IMR-90 (cell line): ENCODE measurements around the gene OR4F16. TPM values are rescaled to one million over a fixed set of nuclear protein-coding genes. Genes with fewer than 3 reads are reported as not detected.
"Not testable (repeated sequence)": the region's sequence is repeated elsewhere in the genome, so short reads cannot be mapped to it uniquely, and the experiment has no call there.

ENCODE experiments used
- ATAC-seq: fragments of 200-7000 bp; cut with Tn5 transposase; 2 replicates; pipeline ENCODE4 v1.9.1; 2020; ENCODE audit warnings: low read depth, mild to moderate bottlenecking, moderate library complexity
- BruUV-seq: library from RNA; stranded (reverse); fragments of 400-500 nt; replicated peaks from 2 replicates; lab custom pipeline; 2021; lab: Mats Ljungman, UMichigan
- CTCF ChIA-PET: fragments of 300-600 bp; formaldehyde crosslinking; extraction: SDS; loops from one replicate; lab custom pipeline; 2021; ENCODE audit warnings: antibody characterized with exemption; lab: Yijun Ruan, JAX
- POLR2A ChIA-PET: fragments of 300-600 bp; sonication (Branson Sonifier 250); formaldehyde crosslinking; loops from one replicate; lab custom pipeline; 2022; ENCODE audit warnings: antibody characterized with exemption; ENCODE audit not compliant: unreplicated experiment; lab: Charles Lee
- DNase-seq: peaks from one replicate; pipeline ENCODE4 v3.0.0; 2013
- H2AFZ ChIP-seq: replicated peaks from 2 replicates; pipeline ENCODE3; 2013; ENCODE audit warnings: low read length, mild to moderate bottlenecking; ENCODE audit not compliant: poor library complexity
- H2AK5ac ChIP-seq: 2 replicates; pipeline ENCODE4 v1.6.1; 2013; ENCODE audit warnings: low read depth, low read length, inconsistent platforms
- H2AK9ac ChIP-seq: replicated peaks from 2 replicates; pipeline ENCODE3; 2013; ENCODE audit warnings: mild to moderate bottlenecking, low read depth, low read length, moderate library complexity; ENCODE audit not compliant: poor library complexity
- H2BK120ac ChIP-seq: 2 replicates; pipeline ENCODE4 v1.6.1; 2013; ENCODE audit warnings: low read depth, low read length, inconsistent platforms
- H2BK15ac ChIP-seq: 3 replicates; pipeline ENCODE4 v1.6.1; 2013; ENCODE audit warnings: low read depth, low read length, inconsistent platforms
- H2BK20ac ChIP-seq: 2 replicates; pipeline ENCODE4 v1.6.1; 2013; ENCODE audit warnings: low read depth, mild to moderate bottlenecking, inconsistent platforms, low read length, moderate library complexity
- H2BK5ac ChIP-seq: 2 replicates; pipeline ENCODE4 v1.6.1; 2013; ENCODE audit warnings: mild to moderate bottlenecking, low read depth, low read length, inconsistent platforms; ENCODE audit not compliant: poor library complexity, severe bottlenecking
- H3K14ac ChIP-seq: replicated peaks from 2 replicates; pipeline ENCODE4 v1.6.1; 2013; ENCODE audit warnings: low read depth, low read length, inconsistent platforms
- H3K18ac ChIP-seq: 2 replicates; pipeline ENCODE4 v1.6.1; 2013; ENCODE audit warnings: low read depth, low read length, control low read depth
- H3K23ac ChIP-seq: 2 replicates; pipeline ENCODE4 v1.6.1; 2013; ENCODE audit warnings: low read depth, low read length, inconsistent platforms
- H3K27ac ChIP-seq: 2 replicates; pipeline ENCODE4 v1.5.1; 2013; ENCODE audit warnings: mild to moderate bottlenecking, control low read depth, low read length; ENCODE audit not compliant: insufficient read depth
- H3K27me3 ChIP-seq: 2 replicates; pipeline ENCODE4 v1.6.1; 2013; ENCODE audit warnings: low read length; ENCODE audit not compliant: control insufficient read depth, insufficient read depth
- H3K36me3 ChIP-seq: 2 replicates; pipeline ENCODE4 v1.6.1; 2013; ENCODE audit warnings: low read length, mixed read lengths; ENCODE audit not compliant: control insufficient read depth, insufficient read depth
- H3K4ac ChIP-seq: 2 replicates; pipeline ENCODE4 v1.6.1; 2013; ENCODE audit warnings: low read depth, low read length, inconsistent platforms
- H3K4me1 ChIP-seq: 2 replicates; pipeline ENCODE4 v1.6.1; 2013; ENCODE audit warnings: low read length, mixed read lengths; ENCODE audit not compliant: control insufficient read depth, insufficient read depth
- H3K4me2 ChIP-seq: 2 replicates; pipeline ENCODE4 v1.6.1; 2013; ENCODE audit warnings: low read depth, mild to moderate bottlenecking, control low read depth, low read length, moderate library complexity
- H3K4me3 ChIP-seq: 2 replicates; pipeline ENCODE4 v1.5.1; 2013; ENCODE audit warnings: low read depth, mild to moderate bottlenecking, control low read depth, low read length, moderate library complexity; ENCODE audit not compliant: insufficient read depth
- H3K56ac ChIP-seq: 2 replicates; pipeline ENCODE4 v1.6.1; 2013; ENCODE audit warnings: low read length, inconsistent platforms; ENCODE audit not compliant: insufficient read depth; ENCODE audit errors: extremely low read depth
- H3K79me1 ChIP-seq, 2 experiments: 2 replicates each; pipeline ENCODE4 v1.6.1; 2013; ENCODE audit warnings: low read length in 2 of 2, inconsistent platforms in 1 of 2, low read depth in 1 of 2
- H3K9ac ChIP-seq: 2 replicates; pipeline ENCODE4 v1.6.1; 2013; ENCODE audit warnings: low read depth, low read length, control low read depth
- H3K9me1 ChIP-seq: 2 replicates; pipeline ENCODE4 v1.6.1; 2013; ENCODE audit warnings: low read length, inconsistent platforms; ENCODE audit not compliant: insufficient read depth
- H3K9me3 ChIP-seq: 2 replicates; pipeline ENCODE4 v1.6.1; 2013; ENCODE audit warnings: low read length; ENCODE audit not compliant: control insufficient read depth, insufficient read depth
- H4K20me1 ChIP-seq: 2 replicates; pipeline ENCODE4 v1.6.1; 2013; ENCODE audit warnings: low read length, inconsistent platforms; ENCODE audit not compliant: insufficient read depth
- H4K5ac ChIP-seq: 2 replicates; pipeline ENCODE4 v1.6.1; 2013; ENCODE audit warnings: mild to moderate bottlenecking, low read depth, low read length, control low read depth
- H4K8ac ChIP-seq, 2 experiments: 2 replicates each; pipeline ENCODE4 v1.6.1; 2013; ENCODE audit warnings: low read depth in 2 of 2, low read length in 2 of 2, control low read depth in 1 of 2, inconsistent platforms in 1 of 2
- H4K91ac ChIP-seq: 2 replicates; pipeline ENCODE4 v1.6.1; 2013; ENCODE audit warnings: low read depth, low read length, inconsistent platforms; ENCODE audit not compliant: insufficient read depth
- whole genome bisulfite sequencing, 2 experiments: methylation state at CpG; one replicate each; pipeline versions ENCODE4 v1.1.5 to v1.1.7; 2013; ENCODE audit warnings: missing lambda C conversion rate in 2 of 2; ENCODE audit not compliant: insufficient read length in 1 of 2; ENCODE audit errors: extremely low coverage in 2 of 2; 5-methylcytosine and 5-hydroxymethylcytosine counted together
- dilution Hi-C: fragments of 300-500 bp; cut with HindIII; formaldehyde crosslinking; loops from one replicate; pipeline ENCODE4 v1.14.3; 2018; ENCODE audit warnings: low sequenced_read_pairs; ENCODE audit not compliant: unreplicated experiment
- in situ Hi-C: fragments of 300-500 bp; cut with MboI; formaldehyde crosslinking; loops from 3 replicates; pipeline ENCODE4 v1.14.3; 2019; ENCODE audit warnings: low sequenced_read_pairs, inconsistent platforms, mixed read lengths
- intact Hi-C: fragments of 100-400 bp; cut with micrococcal nuclease; formaldehyde crosslinking; loops from 2 replicates; pipeline ENCODE4 v1.10.0; 2022
- polyA plus RNA-seq, 3 experiments: library from polyadenylated mRNA; depleted of rRNA; stranded (reverse); fragments of >200 nt; gene quantifications; 2 replicates each; pipeline ENCODE4 v1.2.3, GENCODE V29; 2012; ENCODE audit warnings: low replicate concordance in 1 of 3
- total RNA-seq: library from RNA; depleted of rRNA; stranded (reverse); fragments of >200 nt; gene quantifications from 2 replicates; pipeline ENCODE4 v1.2.3, GENCODE V29; 2012; rRNA removed

OR4F16 gene
- total and polyA plus RNA-seq, 2 of the 4 experiments (the other 2 are of a cell fraction), result not detected

- H3K23ac ChIP-seq, H2BK20ac ChIP-seq, CTCF ChIA-PET, BruUV-seq, POLR2A ChIA-PET, intact Hi-C loops, H4K20me1 ChIP-seq, H3K18ac ChIP-seq, H3K4ac ChIP-seq, H3K4me2 ChIP-seq, DNase-seq, in situ Hi-C loops, H2BK15ac ChIP-seq, H3K4me1 ChIP-seq, H3K14ac ChIP-seq, H4K91ac ChIP-seq, dilution Hi-C loops, H3K9me1 ChIP-seq, H2BK120ac ChIP-seq, H2BK5ac ChIP-seq, H4K8ac ChIP-seq, H3K56ac ChIP-seq, H2AFZ ChIP-seq, H3K27me3 ChIP-seq, ATAC-seq, H3K9ac ChIP-seq, H2AK9ac ChIP-seq, H3K9me3 ChIP-seq, H4K5ac ChIP-seq, H3K79me1 ChIP-seq, H3K36me3 ChIP-seq, H3K27ac ChIP-seq, H2AK5ac ChIP-seq, H3K4me3 ChIP-seq: not testable (repeated sequence)
- WGBS, 2 experiments, result no CpG with 5 or more reads among the region's 20 CpGs
Observed at GRCh38 chr1:727040-727439, 40.6 kb upstream of the OR4F16 start.

Other genes with a start within 250 kb of the OR4F16 start
- gene OR4F29, start 235.0 kb downstream of the OR4F16 start, total RNA-seq, result not detected in 2 replicates
- not detected in 2 replicates for gene OR4F29, start 235.0 kb downstream of the OR4F16 start, polyA plus RNA-seq (2012; rRNA removed)
- gene SAMD11, start 237.3 kb upstream of the OR4F16 start, total RNA-seq, result 5.9 and 6.9 TPM in 2 replicates
- gene SAMD11, start 237.3 kb upstream of the OR4F16 start, polyA plus RNA-seq (2012; rRNA removed), result 22.9 and 31.9 TPM in 2 replicates